ENCODE results near the gene CRB1.
"Not testable (repeated sequence)": the region's sequence is repeated elsewhere in the genome, so short reads cannot be mapped to it uniquely, and the experiment has no call there.

The CRB1 gene

DNA sequence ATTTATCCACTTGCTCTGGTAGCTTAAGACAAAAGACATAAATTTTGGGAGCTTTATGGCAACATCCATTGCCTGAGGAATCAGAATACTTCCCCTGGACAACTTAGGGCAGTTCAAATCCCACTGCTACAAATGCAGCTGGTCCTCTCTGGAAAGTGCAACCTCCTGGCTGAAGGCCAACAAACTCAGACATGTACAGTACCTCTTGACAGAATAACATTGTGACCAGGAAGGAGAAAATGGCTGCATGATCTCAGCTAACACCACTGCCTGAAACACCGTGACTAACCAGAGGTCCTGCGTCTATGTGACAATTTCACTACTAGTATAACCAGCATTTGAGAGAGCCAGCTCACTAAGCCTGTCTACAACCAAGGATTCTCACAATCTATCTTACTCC lies 218.9 kb downstream of the CRB1 start:
- Histone ChIP-seq H4K91ac (ENCODE audit: low read depth, low read length, poor library complexity) (no peak overlapping the region), H3K18ac (ENCODE audit: low read length) (no peak overlapping the region), H3K23ac (ENCODE audit: low read depth, low read length, poor library complexity) (no peak overlapping the region), H3K27me3 (ENCODE audit: control insufficient read depth in 3 of 3, insufficient read depth in 3 of 3, low read depth in 1 of 3, low read length in 3 of 3) (no peaks in the 10 kb centered on the region), H2BK12ac (ENCODE audit: low read length) (no peak overlapping the region), H3K4ac (ENCODE audit: low read length) (no peak overlapping the region), H4K8ac (ENCODE audit: low read depth, low read length) (no peak overlapping the region), H2AFZ (ENCODE audit: low read length) (no peak overlapping the region), H3K9me3 (replicated peaks in 1 of 2; ENCODE audit: control insufficient read depth in 2 of 2, insufficient read depth in 1 of 2, low read depth in 1 of 2, low read length in 2 of 2) (no peaks in the 10 kb centered on the region), H3K36me3 (replicated peaks in 1 of 2; ENCODE audit: control insufficient read depth in 2 of 2, insufficient read depth in 2 of 2, low read length in 2 of 2) (no peaks in the 10 kb centered on the region), H2BK5ac (ENCODE audit: low read length) (no peak overlapping the region), H3K4me1 (ENCODE audit: control insufficient read depth in 2 of 2, insufficient read depth in 1 of 2, low read depth in 1 of 2, low read length in 2 of 2) (no peaks in the 10 kb centered on the region), H3K27ac (replicated peaks; ENCODE audit: low read length) (no peak overlapping the region), H3K4me3 (ENCODE audit: low read length in 2 of 2) (no peak overlapping the region), H2AK5ac (ENCODE audit: low read depth, low read length) (no peak overlapping the region), H2BK15ac (ENCODE audit: low read length) (no peak overlapping the region), H3K4me2 (ENCODE audit: insufficient read depth, low read length, poor library complexity, severe bottlenecking) (no peak overlapping the region), H3K9ac (ENCODE audit: low read depth, low read length, poor library complexity) (no peak overlapping the region), H2BK120ac (ENCODE audit: low read depth, low read length) (no peak overlapping the region), H3K79me1 (ENCODE audit: low read depth, low read length) (no peaks in the 10 kb centered on the region), H3K14ac (ENCODE audit: low read length) (no peak overlapping the region)
- DNase-seq (ENCODE audit: low spot score): no peak
- no CpG with 5 or more reads among the region's 2 CpGs for WGBS, 2 donors (ENCODE audit: extremely low coverage in 2 of 2, insufficient read length in 2 of 2, insufficient replicate concordance in 1 of 2)

DNA sequence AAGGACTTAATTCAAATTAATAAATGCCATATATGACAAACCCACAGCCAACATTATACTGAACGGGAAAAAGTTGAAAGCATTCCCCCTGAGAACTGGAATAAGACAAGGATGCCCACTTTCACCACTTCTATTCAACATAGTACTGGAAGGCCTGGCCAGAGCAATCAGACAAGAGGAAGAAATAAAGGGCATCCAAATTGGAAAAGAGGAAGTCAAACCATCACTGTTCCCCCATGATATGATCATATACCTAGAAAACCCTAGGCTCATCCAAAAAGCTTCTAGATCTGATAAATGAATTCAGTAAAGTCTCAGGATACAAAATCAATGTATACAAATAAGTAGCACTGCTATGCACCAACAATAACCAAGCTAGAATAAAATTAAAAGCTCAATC lies 223.5 kb downstream of the CRB1 start:
- H3K4me2 ChIP-seq (ENCODE audit: insufficient read depth, low read length, poor library complexity, severe bottlenecking); H2AFZ ChIP-seq (ENCODE audit: low read length); H4K91ac ChIP-seq (ENCODE audit: low read depth, low read length, poor library complexity); H2BK120ac ChIP-seq (ENCODE audit: low read depth, low read length); H2AK5ac ChIP-seq (ENCODE audit: low read depth, low read length); H3K79me1 ChIP-seq (ENCODE audit: low read depth, low read length); H3K14ac ChIP-seq (ENCODE audit: low read length); H3K4me3 ChIP-seq (ENCODE audit: low read length in 2 of 2); H3K4me1 ChIP-seq (ENCODE audit: control insufficient read depth in 2 of 2, insufficient read depth in 1 of 2, low read depth in 1 of 2, low read length in 2 of 2); H3K23ac ChIP-seq (ENCODE audit: low read depth, low read length, poor library complexity); H2BK12ac ChIP-seq (ENCODE audit: low read length); H3K4ac ChIP-seq (ENCODE audit: low read length); H2BK15ac ChIP-seq (ENCODE audit: low read length); DNase-seq (ENCODE audit: low spot score); H3K9me3 ChIP-seq (replicated peaks in 1 of 2; ENCODE audit: control insufficient read depth in 2 of 2, insufficient read depth in 1 of 2, low read depth in 1 of 2, low read length in 2 of 2); H3K36me3 ChIP-seq (replicated peaks in 1 of 2; ENCODE audit: control insufficient read depth in 2 of 2, insufficient read depth in 2 of 2, low read length in 2 of 2); H3K9ac ChIP-seq (ENCODE audit: low read depth, low read length, poor library complexity); H2BK5ac ChIP-seq (ENCODE audit: low read length); H3K27me3 ChIP-seq (ENCODE audit: control insufficient read depth in 3 of 3, insufficient read depth in 3 of 3, low read depth in 1 of 3, low read length in 3 of 3); H3K27ac ChIP-seq (replicated peaks; ENCODE audit: low read length); H4K8ac ChIP-seq (ENCODE audit: low read depth, low read length); H3K18ac ChIP-seq (ENCODE audit: low read length): not testable (repeated sequence)
- WGBS, 2 donors (ENCODE audit: extremely low coverage in 2 of 2, insufficient read length in 2 of 2, insufficient replicate concordance in 1 of 2): no CpG with 5 or more reads among the region's 1 CpG

DNA sequence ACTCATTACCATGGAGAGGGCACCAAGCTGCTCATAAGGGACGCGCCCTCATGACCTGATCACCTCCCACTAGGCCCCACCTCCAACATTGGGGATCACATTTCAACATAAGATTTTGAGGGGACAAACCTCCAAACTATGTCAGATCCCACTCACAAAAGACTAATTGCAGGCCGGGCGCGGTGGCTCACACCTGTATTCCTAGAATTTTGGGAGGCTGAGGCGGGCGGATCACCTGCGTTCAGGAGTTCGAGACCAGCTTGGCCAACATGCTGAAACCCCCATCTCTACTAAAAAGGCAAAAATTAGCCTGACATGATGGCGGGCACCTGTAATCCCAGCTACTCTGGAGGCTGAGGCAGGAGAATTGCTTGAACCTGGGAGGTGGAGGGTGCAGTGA lies 228.7 kb downstream of the CRB1 start:
- no peak overlapping the region for H4K91ac ChIP-seq (ENCODE audit: low read depth, low read length, poor library complexity)
- no peak overlapping the region for H4K8ac ChIP-seq (ENCODE audit: low read depth, low read length)
- no peaks in the 10 kb centered on the region for H3K36me3 ChIP-seq (replicated peaks in 1 of 2; ENCODE audit: control insufficient read depth in 2 of 2, insufficient read depth in 2 of 2, low read length in 2 of 2)
- H3K4me3 ChIP-seq (ENCODE audit: low read length in 2 of 2): no peak overlapping the region
- H3K23ac ChIP-seq (ENCODE audit: low read depth, low read length, poor library complexity): no peak overlapping the region
- no peaks in the 10 kb centered on the region for H3K27me3 ChIP-seq (ENCODE audit: control insufficient read depth in 3 of 3, insufficient read depth in 3 of 3, low read depth in 1 of 3, low read length in 3 of 3)
- no peak overlapping the region for H2BK15ac ChIP-seq (ENCODE audit: low read length)
- no peaks in the 10 kb centered on the region for H3K4me1 ChIP-seq (ENCODE audit: control insufficient read depth in 2 of 2, insufficient read depth in 1 of 2, low read depth in 1 of 2, low read length in 2 of 2)
- H2BK120ac ChIP-seq (ENCODE audit: low read depth, low read length): no peak overlapping the region
- no CpG with 5 or more reads among the region's 10 CpGs for WGBS, 2 donors (ENCODE audit: extremely low coverage in 2 of 2, insufficient read length in 2 of 2, insufficient replicate concordance in 1 of 2)
- no peak overlapping the region for H2BK5ac ChIP-seq (ENCODE audit: low read length)
- no peaks in the 10 kb centered on the region for H3K9me3 ChIP-seq (replicated peaks in 1 of 2; ENCODE audit: control insufficient read depth in 2 of 2, insufficient read depth in 1 of 2, low read depth in 1 of 2, low read length in 2 of 2)
- H3K4ac ChIP-seq (ENCODE audit: low read length): no peak overlapping the region
- H3K79me1 ChIP-seq (ENCODE audit: low read depth, low read length): no peaks in the 10 kb centered on the region
- no peak overlapping the region for H2AK5ac ChIP-seq (ENCODE audit: low read depth, low read length)
- H3K18ac ChIP-seq (ENCODE audit: low read length): no peak overlapping the region
- no peak overlapping the region for H3K9ac ChIP-seq (ENCODE audit: low read depth, low read length, poor library complexity)
- H2BK12ac ChIP-seq (ENCODE audit: low read length): no peak overlapping the region
- no peak overlapping the region for H3K27ac ChIP-seq (replicated peaks; ENCODE audit: low read length)
- H3K14ac ChIP-seq (ENCODE audit: low read length): no peak overlapping the region
- H3K4me2 ChIP-seq (ENCODE audit: insufficient read depth, low read length, poor library complexity, severe bottlenecking): no peak overlapping the region
- H2AFZ ChIP-seq (ENCODE audit: low read length): no peak overlapping the region
- DNase-seq (ENCODE audit: low spot score): no peak

DNA sequence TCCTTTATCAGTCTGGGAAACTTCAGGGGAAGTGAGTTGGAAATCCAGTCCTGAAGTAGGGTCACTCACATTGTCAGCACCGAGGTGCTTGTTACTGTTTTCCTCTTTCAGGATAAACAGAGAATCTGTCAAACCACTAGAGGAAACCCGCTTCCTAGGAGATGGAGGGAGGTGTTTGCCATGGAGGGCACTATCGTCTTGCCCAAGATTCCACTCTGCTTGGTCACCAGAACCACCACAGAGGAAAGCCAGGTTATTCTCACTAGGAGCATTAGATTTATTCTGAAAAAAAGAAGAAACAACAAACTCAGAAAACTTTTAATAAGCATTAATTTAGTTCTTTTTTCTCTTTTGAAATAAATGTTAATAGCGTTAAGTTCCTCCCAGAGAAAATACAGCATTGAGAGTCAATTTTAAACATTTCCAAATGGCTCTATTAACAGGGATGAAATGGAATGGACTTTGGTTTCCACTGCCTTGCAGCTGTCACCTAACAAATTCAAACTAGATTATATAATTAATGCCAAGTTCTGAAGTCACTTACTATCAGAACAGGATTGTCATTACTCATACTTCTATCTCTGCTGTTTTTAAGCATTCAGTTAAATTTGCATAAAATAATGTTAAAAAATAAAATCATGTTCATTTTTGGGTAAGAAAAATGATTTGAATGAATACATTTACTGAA lies 242.8 kb downstream of the CRB1 start:
- no peak overlapping the region for H2AK5ac ChIP-seq (ENCODE audit: low read depth, low read length)
- no peak overlapping the region for H2BK5ac ChIP-seq (ENCODE audit: low read length)
- H2BK12ac ChIP-seq (ENCODE audit: low read length): no peak overlapping the region
- H3K4me3 ChIP-seq (ENCODE audit: low read length in 2 of 2): no peak overlapping the region
- no peak overlapping the region for H4K8ac ChIP-seq (ENCODE audit: low read depth, low read length)
- no peaks in the 10 kb centered on the region for H3K4me1 ChIP-seq (ENCODE audit: control insufficient read depth in 2 of 2, insufficient read depth in 1 of 2, low read depth in 1 of 2, low read length in 2 of 2)
- no peak overlapping the region for H3K4ac ChIP-seq (ENCODE audit: low read length)
- no peak overlapping the region for H3K9ac ChIP-seq (ENCODE audit: low read depth, low read length, poor library complexity)
- H3K14ac ChIP-seq (ENCODE audit: low read length): no peak overlapping the region
- no peak overlapping the region for H3K27ac ChIP-seq (replicated peaks; ENCODE audit: low read length)
- no peaks in the 10 kb centered on the region for H3K9me3 ChIP-seq (replicated peaks in 1 of 2; ENCODE audit: control insufficient read depth in 2 of 2, insufficient read depth in 1 of 2, low read depth in 1 of 2, low read length in 2 of 2)
- no peaks in the 10 kb centered on the region for H3K79me1 ChIP-seq (ENCODE audit: low read depth, low read length)
- no peak overlapping the region for H3K4me2 ChIP-seq (ENCODE audit: insufficient read depth, low read length, poor library complexity, severe bottlenecking)
- no peak for DNase-seq (ENCODE audit: low spot score)
- no peak overlapping the region for H2BK15ac ChIP-seq (ENCODE audit: low read length)
- no peak overlapping the region for H2BK120ac ChIP-seq (ENCODE audit: low read depth, low read length)
- H3K18ac ChIP-seq (ENCODE audit: low read length): no peak overlapping the region
- H3K36me3 ChIP-seq (replicated peaks in 1 of 2; ENCODE audit: control insufficient read depth in 2 of 2, insufficient read depth in 2 of 2, low read length in 2 of 2): no peaks in the 10 kb centered on the region
- no peaks in the 10 kb centered on the region for H3K27me3 ChIP-seq (ENCODE audit: control insufficient read depth in 3 of 3, insufficient read depth in 3 of 3, low read depth in 1 of 3, low read length in 3 of 3)
- no peak overlapping the region for H2AFZ ChIP-seq (ENCODE audit: low read length)
- H4K91ac ChIP-seq (ENCODE audit: low read depth, low read length, poor library complexity): no peak overlapping the region
- H3K23ac ChIP-seq (ENCODE audit: low read depth, low read length, poor library complexity): no peak overlapping the region
- no CpG with 5 or more reads among the region's 4 CpGs for WGBS, 2 donors (ENCODE audit: extremely low coverage in 2 of 2, insufficient read length in 2 of 2, insufficient replicate concordance in 1 of 2)
